MM.1S (cell line): Measurements from ENCODE around the gene FRAT2.

Experiments used
- DNase-seq: peaks from one replicate; pipeline ENCODE4 v3.0.0-alpha.2; 2015
- H2AFZ ChIP-seq: fragments of 300-600 bp; sonication (generic); 2 replicates; pipeline ENCODE4 v1.6.0; 2016; ENCODE audit warnings: antibody characterized with exemption, low read length
- H3F3A ChIP-seq: fragments of 300-600 bp; sonication (generic); 2 replicates; pipeline ENCODE4 v1.6.1; 2016; ENCODE audit warnings: mild to moderate bottlenecking, antibody characterized with exemption, low read length, moderate library complexity, mixed read lengths; ENCODE audit not compliant: insufficient read depth
- H3K27ac ChIP-seq: fragments of 300-600 bp; sonication (generic); 2 replicates; pipeline ENCODE4 v1.5.1; 2016; ENCODE audit warnings: mild to moderate bottlenecking, low read length
- H3K27me3 ChIP-seq: fragments of 300-600 bp; sonication (generic); replicated peaks from 2 replicates; pipeline ENCODE4 v1.6.0; 2016; ENCODE audit warnings: low read length; ENCODE audit not compliant: insufficient read depth
- H3K36me3 ChIP-seq: fragments of 300-600 bp; sonication (generic); replicated peaks from 2 replicates; pipeline ENCODE4 v1.6.1; 2016; ENCODE audit warnings: mild to moderate bottlenecking, low read length, mixed read lengths; ENCODE audit not compliant: insufficient read depth
- H3K4me1 ChIP-seq: fragments of 300-600 bp; sonication (generic); 2 replicates; pipeline ENCODE4 v1.6.1; 2016; ENCODE audit warnings: low read length, mixed read lengths
- H3K4me2 ChIP-seq: fragments of 300-600 bp; sonication (generic); 2 replicates; pipeline ENCODE4 v1.6.0; 2016; ENCODE audit warnings: low read depth, low read length
- H3K4me3 ChIP-seq: fragments of 300-600 bp; sonication (generic); 2 replicates; pipeline ENCODE4 v1.5.1; 2016; ENCODE audit warnings: low read length, mixed read lengths
- H3K79me2 ChIP-seq: fragments of 300-600 bp; sonication (generic); 2 replicates; pipeline ENCODE4 v1.6.1; 2016; ENCODE audit warnings: mixed run types, low read length, mixed read lengths
- H3K9ac ChIP-seq: fragments of 300-600 bp; sonication (generic); 2 replicates; pipeline ENCODE4 v1.6.1; 2016; ENCODE audit warnings: low read length, mixed read lengths
- H3K9me2 ChIP-seq: fragments of 300-600 bp; sonication (generic); replicated peaks from 2 replicates; pipeline ENCODE4 v1.6.1; 2016; ENCODE audit warnings: mild to moderate bottlenecking, low read length, mixed read lengths; ENCODE audit not compliant: insufficient read depth
- H3K9me3 ChIP-seq: fragments of 300-600 bp; sonication (generic); replicated peaks from 2 replicates; pipeline ENCODE4 v1.6.1; 2016; ENCODE audit warnings: mild to moderate bottlenecking, low read length, mixed read lengths; ENCODE audit not compliant: insufficient read depth
- H4K20me1 ChIP-seq: fragments of 300-600 bp; sonication (generic); 2 replicates; pipeline ENCODE4 v1.6.1; 2016; ENCODE audit warnings: mild to moderate bottlenecking, low read length, moderate library complexity, mixed read lengths; ENCODE audit not compliant: insufficient read depth
- EZH2 ChIP-seq: fragments of 300-600 bp; sonication (generic); optimal IDR thresholded peaks from 2 replicates; pipeline ENCODE3; 2017; ENCODE audit warnings: low read depth, mild to moderate bottlenecking, antibody characterized with exemption, low read length, mixed read lengths
- EZH2phosphoT487 ChIP-seq: fragments of 300-600 bp; sonication (generic); IDR thresholded peaks from 2 replicates; pipeline ENCODE4 v1.6.1; 2018; ENCODE audit warnings: antibody characterized with exemption, low read length
- TF ChIP-seq, protein P1 (sequence below): fragments of 300-600 bp; sonication (generic); IDR thresholded peaks from 2 replicates; pipeline ENCODE4 v1.5.1; 2016; ENCODE audit warnings: antibody characterized with exemption, low read length, mixed read lengths

FRAT2 gene

GRCh38 chr10:97355571-97355975 is 21.0 kb upstream of the FRAT2 start:
- H2AFZ ChIP-seq, result no peak overlapping the region
- H3F3A ChIP-seq, result no peaks in the 10 kb centered on the region
- H3K9me3 ChIP-seq, result no peaks in the 10 kb centered on the region
- H3K4me1 ChIP-seq, result no peaks in the 10 kb centered on the region
- no peaks in the 10 kb centered on the region for H3K79me2 ChIP-seq
- no peaks in the 10 kb centered on the region for H3K27me3 ChIP-seq
- H3K9ac ChIP-seq, result no peak overlapping the region
- H3K4me3 ChIP-seq, result no peak overlapping the region
- DNase-seq, result no peak
- H4K20me1 ChIP-seq, result no peaks in the 10 kb centered on the region
- H3K27ac ChIP-seq, result no peak overlapping the region
- H3K36me3 ChIP-seq, result no peaks in the 10 kb centered on the region
- no peaks in the 10 kb centered on the region for H3K9me2 ChIP-seq
- H3K4me2 ChIP-seq, result no peak overlapping the region
- TF ChIP-seq EZH2phosphoT487 (no peak), EZH2 (no peak)
- TF ChIP-seq, protein P1, sequence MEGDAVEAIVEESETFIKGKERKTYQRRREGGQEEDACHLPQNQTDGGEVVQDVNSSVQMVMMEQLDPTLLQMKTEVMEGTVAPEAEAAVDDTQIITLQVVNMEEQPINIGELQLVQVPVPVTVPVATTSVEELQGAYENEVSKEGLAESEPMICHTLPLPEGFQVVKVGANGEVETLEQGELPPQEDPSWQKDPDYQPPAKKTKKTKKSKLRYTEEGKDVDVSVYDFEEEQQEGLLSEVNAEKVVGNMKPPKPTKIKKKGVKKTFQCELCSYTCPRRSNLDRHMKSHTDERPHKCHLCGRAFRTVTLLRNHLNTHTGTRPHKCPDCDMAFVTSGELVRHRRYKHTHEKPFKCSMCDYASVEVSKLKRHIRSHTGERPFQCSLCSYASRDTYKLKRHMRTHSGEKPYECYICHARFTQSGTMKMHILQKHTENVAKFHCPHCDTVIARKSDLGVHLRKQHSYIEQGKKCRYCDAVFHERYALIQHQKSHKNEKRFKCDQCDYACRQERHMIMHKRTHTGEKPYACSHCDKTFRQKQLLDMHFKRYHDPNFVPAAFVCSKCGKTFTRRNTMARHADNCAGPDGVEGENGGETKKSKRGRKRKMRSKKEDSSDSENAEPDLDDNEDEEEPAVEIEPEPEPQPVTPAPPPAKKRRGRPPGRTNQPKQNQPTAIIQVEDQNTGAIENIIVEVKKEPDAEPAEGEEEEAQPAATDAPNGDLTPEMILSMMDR, result no peak

DNA sequence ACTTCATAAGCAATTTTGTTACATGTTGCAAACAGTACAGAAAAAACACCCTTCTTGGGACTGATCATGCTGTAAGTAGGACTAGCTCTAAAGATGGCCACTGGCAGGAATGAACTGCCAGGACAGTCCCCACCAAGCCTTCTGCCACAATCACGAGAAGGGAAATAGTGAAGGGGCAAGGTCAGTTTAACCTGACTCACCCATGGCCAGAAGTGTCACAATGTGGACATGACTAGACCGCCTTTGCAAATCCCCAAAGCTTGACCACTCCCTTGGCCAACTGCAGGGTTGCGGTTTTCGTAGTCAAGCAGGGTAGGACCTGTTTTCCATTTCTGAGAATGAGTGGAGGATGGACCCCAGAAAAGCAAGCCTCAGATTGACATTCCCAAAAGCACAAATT is 19.4 kb upstream of the FRAT2 start:
- no peak overlapping the region for H3K27ac ChIP-seq
- no peak overlapping the region for H3K4me2 ChIP-seq
- H4K20me1 ChIP-seq, result no peaks in the 10 kb centered on the region
- no peaks in the 10 kb centered on the region for H3K9me3 ChIP-seq
- H2AFZ ChIP-seq, result no peak overlapping the region
- H3K79me2 ChIP-seq, result no peaks in the 10 kb centered on the region
- no peaks in the 10 kb centered on the region for H3F3A ChIP-seq
- DNase-seq, result no peak
- no peaks in the 10 kb centered on the region for H3K9me2 ChIP-seq
- no peak overlapping the region for H3K4me3 ChIP-seq
- no peaks in the 10 kb centered on the region for H3K36me3 ChIP-seq
- TF ChIP-seq, protein P1, result no peak
- TF ChIP-seq EZH2 (no peak), EZH2phosphoT487 (no peak)
- no peaks in the 10 kb centered on the region for H3K27me3 ChIP-seq
- H3K4me1 ChIP-seq, result no peaks in the 10 kb centered on the region
- no peak overlapping the region for H3K9ac ChIP-seq

GRCh38 chr10:97349752-97350513 is 15.4 kb upstream of the FRAT2 start:
- H3K9me2 ChIP-seq, result no peaks in the 10 kb centered on the region
- no peaks in the 10 kb centered on the region for H3K79me2 ChIP-seq
- H3K27ac ChIP-seq, result no peak overlapping the region

More at GRCh38 chr10:97349752-97350513, 15.4 kb upstream of the FRAT2 start:
- Histone ChIP-seq H3K4me3 (no peak overlapping the region), H3K9me3 (no peaks in the 10 kb centered on the region), H2AFZ (no peak overlapping the region), H3K4me1 (no peaks in the 10 kb centered on the region), H4K20me1 (no peaks in the 10 kb centered on the region), H3K4me2 (no peak overlapping the region), H3K27me3 (no peaks in the 10 kb centered on the region), H3K36me3 (no peaks in the 10 kb centered on the region), H3F3A (no peaks in the 10 kb centered on the region), H3K9ac (no peak overlapping the region)
- TF ChIP-seq, protein P1, result no peak
- TF ChIP-seq EZH2 (no peak), EZH2phosphoT487 (no peak)
- no peak for DNase-seq
